Measurements from ENCODE around the gene DCBLD1.
"Not testable (repeated sequence)": the region's sequence is repeated elsewhere in the genome, so short reads cannot be mapped to it uniquely, and the experiment has no call there.

Gene DCBLD1

GRCh38 chr6:117482240-117483003, at the start of gene DCBLD1:
Gene DCBLD1 (plus strand): TSS chr6:117482674. CDS start chr6:117482782, 108 bp downstream.
- peak; percentile 47 for DNase-seq (ENCODE audit: low spot score)

- DNase-seq (ENCODE audit: low spot score) = no peak
These were observed 41.6 kb upstream of the DCBLD1 start for GRCh38 chr6:117440706-117441525.

- no peak for DNase-seq (ENCODE audit: low spot score)
These were observed 40.6 kb upstream of the DCBLD1 start for GRCh38 chr6:117441824-117442264.

DNA sequence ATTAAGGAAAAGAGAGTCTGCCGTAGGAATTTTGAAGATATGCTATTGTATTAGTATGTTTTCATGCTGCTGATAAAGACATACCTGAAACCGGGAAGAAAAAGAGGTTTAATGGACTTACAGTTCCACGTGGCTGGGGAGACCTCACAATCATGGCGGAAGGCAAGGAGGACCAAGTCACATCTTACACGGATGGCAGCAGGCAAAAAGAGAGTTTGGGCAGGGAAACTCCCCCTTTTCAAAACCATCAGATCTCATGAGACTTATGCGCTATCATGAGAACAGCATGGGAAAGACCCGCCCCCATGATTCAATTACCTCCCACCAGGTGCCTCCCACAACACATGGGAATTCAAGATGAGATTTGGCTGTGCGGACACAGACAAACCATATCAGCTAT, 40.2 kb upstream of the DCBLD1 start:
- not testable (repeated sequence) for DNase-seq (ENCODE audit: low spot score)

DNA sequence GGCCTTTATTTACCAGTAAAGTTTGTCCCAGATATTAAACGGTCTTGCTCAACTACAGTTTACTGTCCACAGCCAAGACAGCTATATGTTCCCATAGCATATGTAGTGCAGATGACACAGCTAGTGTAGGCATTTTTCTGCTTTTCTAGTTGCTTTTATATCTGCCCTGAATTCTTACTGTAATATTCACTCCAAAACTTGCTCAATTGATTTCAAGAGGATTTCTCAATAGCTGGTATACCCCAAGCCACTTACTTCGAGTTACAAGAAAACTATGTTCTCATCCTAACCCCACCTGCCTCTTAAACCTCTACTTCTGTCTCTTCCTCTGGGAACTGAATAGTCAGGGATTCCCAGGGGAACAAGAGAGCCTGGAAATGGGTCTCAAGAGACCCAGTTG, 37.9 kb upstream of the DCBLD1 start:
- DNase-seq (ENCODE audit: low spot score) = no peak

DNA sequence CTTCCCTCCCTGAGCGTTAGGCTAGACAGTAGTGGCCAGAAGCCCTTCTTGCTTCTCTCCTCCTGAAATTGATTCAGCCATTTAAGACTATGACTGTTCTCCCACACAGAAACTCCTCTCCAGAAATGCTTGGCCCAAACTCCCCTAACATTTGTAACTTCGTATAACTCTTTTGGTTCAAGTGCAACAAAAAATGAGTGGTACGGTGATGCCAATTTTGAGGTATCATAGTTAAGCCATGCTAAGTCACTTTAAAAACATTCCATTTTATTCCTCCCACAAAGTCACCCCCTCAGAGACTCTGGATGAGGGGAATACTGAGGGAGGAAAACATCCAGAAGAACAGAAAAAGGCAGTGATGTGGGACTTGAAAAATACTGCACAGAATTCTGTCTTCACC, 35.6 kb upstream of the DCBLD1 start:
- no peak for DNase-seq (ENCODE audit: low spot score)

GRCh38 chr6:117448011-117448410, 34.5 kb upstream of the DCBLD1 start:
- no peak for DNase-seq (ENCODE audit: low spot score)

- no peak for DNase-seq (ENCODE audit: low spot score)
These were observed 33.6 kb upstream of the DCBLD1 start for GRCh38 chr6:117448732-117449485.

DNA sequence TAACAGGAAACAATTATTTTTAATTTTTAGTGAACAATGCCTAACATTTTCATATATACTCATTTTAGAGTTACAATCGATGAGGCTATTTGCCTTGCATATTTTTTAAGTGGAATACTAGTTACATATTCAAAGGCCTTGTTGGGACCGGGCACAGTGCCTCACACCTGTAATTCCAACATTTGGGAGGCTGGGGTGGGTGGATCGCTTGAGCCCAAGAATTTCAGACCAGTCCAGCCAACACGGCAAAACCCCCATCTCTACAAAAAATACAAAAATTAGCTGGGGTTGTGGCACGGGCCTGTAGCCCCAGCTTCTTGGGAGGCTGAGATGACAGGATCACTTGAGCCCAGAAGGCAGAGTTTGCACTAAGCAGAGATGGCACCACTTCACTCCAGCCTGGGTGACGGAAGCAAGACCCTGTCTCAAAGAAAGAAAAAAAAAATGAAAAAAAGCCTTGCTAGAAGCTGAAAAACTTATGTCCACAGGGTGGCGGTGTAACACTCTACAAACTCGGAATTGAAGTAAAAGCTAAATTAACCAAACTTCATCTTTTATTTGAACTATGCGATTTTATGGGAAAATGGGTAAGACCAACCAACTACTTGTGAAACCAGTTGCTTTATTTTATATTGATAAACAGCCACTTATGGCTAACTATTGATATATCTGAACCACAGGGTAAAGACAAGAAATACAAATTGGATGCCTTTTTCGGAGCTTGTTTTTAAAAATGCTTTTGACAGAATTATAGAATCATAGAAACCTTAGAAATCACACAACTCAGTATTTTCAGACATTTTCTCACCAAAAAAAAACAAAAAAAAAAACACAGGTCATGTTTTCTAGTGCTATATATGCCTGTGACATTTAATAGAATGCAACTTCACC, 32.7 kb upstream of the DCBLD1 start:
- peak; percentile 63 for DNase-seq (ENCODE audit: low spot score)

- DNase-seq (ENCODE audit: low spot score) = no peak
These were observed 30.8 kb upstream of the DCBLD1 start for GRCh38 chr6:117451671-117452070.

DNA sequence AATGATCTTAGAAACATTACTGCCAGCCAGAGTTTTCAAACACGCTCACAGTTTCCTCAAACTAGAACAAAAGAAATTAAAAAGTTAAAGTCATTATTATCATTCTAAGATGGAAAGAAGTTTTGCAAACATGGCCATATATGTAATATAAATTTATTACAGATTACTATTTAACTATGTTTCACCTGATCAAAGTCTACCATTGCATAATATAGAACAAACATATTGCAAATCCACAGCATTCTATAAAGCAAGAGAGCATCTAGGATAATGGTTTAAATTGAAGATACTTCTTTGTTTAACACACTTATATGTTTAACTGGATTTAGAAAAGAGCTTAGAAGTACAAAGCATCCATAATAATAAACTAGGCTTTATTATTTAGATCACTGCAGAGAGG, 26.2 kb upstream of the DCBLD1 start:
- no peak for DNase-seq (ENCODE audit: low spot score)

- DNase-seq (ENCODE audit: low spot score) = no peak
These were observed 25.5 kb upstream of the DCBLD1 start for GRCh38 chr6:117456998-117457397.

GRCh38 chr6:117459204-117459944, 23.1 kb upstream of the DCBLD1 start:
- no peak for DNase-seq (ENCODE audit: low spot score)

GRCh38 chr6:117463762-117464665, 18.5 kb upstream of the DCBLD1 start:
- no peak for DNase-seq (ENCODE audit: low spot score)

GRCh38 chr6:117464700-117465099, 17.8 kb upstream of the DCBLD1 start:
- DNase-seq (ENCODE audit: low spot score) = no peak

- DNase-seq (ENCODE audit: low spot score) = no peak
These were observed 16.8 kb upstream of the DCBLD1 start for GRCh38 chr6:117465691-117466090.

GRCh38 chr6:117467876-117468275, 14.6 kb upstream of the DCBLD1 start:
- no peak for DNase-seq (ENCODE audit: low spot score)

GRCh38 chr6:117468527-117468926, 13.9 kb upstream of the DCBLD1 start:
- DNase-seq (ENCODE audit: low spot score) = not testable (repeated sequence)

DNA sequence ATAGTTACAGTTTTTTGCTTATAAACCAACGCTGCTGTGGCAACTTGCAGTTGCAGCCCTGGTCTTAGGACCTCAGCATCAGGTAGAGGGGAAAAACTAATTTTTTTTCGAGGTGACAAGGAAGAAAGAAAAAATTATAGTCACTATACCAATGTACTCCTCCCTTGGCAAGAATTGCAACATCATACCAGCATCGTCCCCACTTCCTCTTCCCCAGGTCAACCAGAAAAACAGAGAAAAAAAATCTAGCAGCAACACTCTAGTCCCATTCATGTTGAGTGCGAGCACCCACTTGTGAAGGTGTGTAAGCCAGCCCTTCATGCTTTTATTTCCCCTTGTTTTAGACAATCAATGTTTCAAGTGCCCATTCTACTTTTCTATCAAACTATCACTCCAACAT, 13.1 kb upstream of the DCBLD1 start:
- no peak for DNase-seq (ENCODE audit: low spot score)

- no peak for DNase-seq (ENCODE audit: low spot score)
These were observed 12.7 kb upstream of the DCBLD1 start for GRCh38 chr6:117469791-117470190.

Measured in CD4-positive, alpha-beta T cell treated with Interleukin-15 for 4 hours (primary cell).